ES-I3 (cell line): ENCODE results near the gene P4HA1.
A peak's percentile ranks its signal among the peaks of the same experiment; 100 is the strongest.
"Not testable (repeated sequence)": the region's sequence is repeated elsewhere in the genome, so short reads cannot be mapped to it uniquely, and the experiment has no call there.

Experiments used
- H3K36me3 ChIP-seq: 2 replicates; pipeline ENCODE4 v1.6.1; 2013; ENCODE audit warnings: mild to moderate bottlenecking, low read length, control low read depth, moderate library complexity; ENCODE audit not compliant: insufficient read depth
- H3K4me1 ChIP-seq: 2 replicates; pipeline ENCODE4 v1.6.1; 2013; ENCODE audit warnings: mild to moderate bottlenecking, control low read depth, low read length; ENCODE audit not compliant: insufficient read depth
- H3K9ac ChIP-seq: 2 replicates; pipeline ENCODE4 v1.6.1; 2013; ENCODE audit warnings: low read depth, mild to moderate bottlenecking, low read length, moderate library complexity
- H3K9me3 ChIP-seq: 2 replicates; pipeline ENCODE4 v1.6.1; 2013; ENCODE audit warnings: mild to moderate bottlenecking, low read length, moderate library complexity; ENCODE audit not compliant: control insufficient read depth, insufficient read depth

The P4HA1 gene

GRCh38 chr10:73096449-73097304 lies at the start of gene P4HA1:
TSS of gene P4HA1 (minus strand) at chr10:73096866. CDS start at chr10:73074883, 21,983 bp downstream.
- H3K36me3 ChIP-seq: no peaks in the 10 kb centered on the region
- H3K9ac ChIP-seq: peak within 1 kb of the TSS; percentile 100
- no peaks in the 10 kb centered on the region for H3K9me3 ChIP-seq
- H3K4me1 ChIP-seq: peaks cover 9% of the 10 kb centered on the region; the same call in 1 of the 2 replicates

DNA sequence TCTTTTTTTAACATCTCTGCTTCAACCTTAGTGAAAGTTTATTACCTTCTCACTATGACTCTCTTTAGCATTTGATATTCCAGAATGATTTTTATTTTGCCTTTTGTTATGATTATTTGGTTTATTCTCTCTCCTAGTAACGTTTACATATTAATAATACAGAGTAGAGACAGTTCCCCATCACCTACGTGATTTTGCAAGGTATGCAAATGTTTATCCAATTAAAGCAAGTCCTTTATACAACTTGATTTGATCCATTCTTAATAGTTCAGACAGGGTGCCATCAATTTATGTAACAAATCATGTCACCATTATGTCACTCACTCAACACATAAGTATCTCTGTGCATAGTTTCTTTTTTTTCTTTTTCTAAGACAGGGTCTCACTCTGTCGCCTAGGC lies 44.9 kb upstream of the P4HA1 start:
- H3K9ac ChIP-seq: no peak overlapping the region
- no peaks in the 10 kb centered on the region for H3K9me3 ChIP-seq
- no peaks in the 10 kb centered on the region for H3K4me1 ChIP-seq
- peaks cover 4% of the 10 kb centered on the region; the same call in 1 of the 2 replicates for H3K36me3 ChIP-seq

- Histone ChIP-seq H3K9ac (no peak overlapping the region), H3K36me3 (peaks cover 11% of the 10 kb centered on the region; the same call in 1 of the 2 replicates), H3K9me3 (no peaks in the 10 kb centered on the region), H3K4me1 (no peaks in the 10 kb centered on the region)
Observed at GRCh38 chr10:73139251-73139650, 42.6 kb upstream of the P4HA1 start.

- H3K9ac ChIP-seq: no peak overlapping the region
- H3K9me3 ChIP-seq: no peaks in the 10 kb centered on the region
- peaks cover 17% of the 10 kb centered on the region for H3K36me3 ChIP-seq
- H3K4me1 ChIP-seq: no peaks in the 10 kb centered on the region
Observed at GRCh38 chr10:73136627-73137026, 40.0 kb upstream of the P4HA1 start.

- no peak overlapping the region for H3K9ac ChIP-seq
- H3K4me1 ChIP-seq: no peaks in the 10 kb centered on the region
- H3K36me3 ChIP-seq: peaks cover 17% of the 10 kb centered on the region
- no peaks in the 10 kb centered on the region for H3K9me3 ChIP-seq
Observed at GRCh38 chr10:73134727-73135126, 38.1 kb upstream of the P4HA1 start.

- Histone ChIP-seq H3K9ac (no peak overlapping the region), H3K9me3 (no peaks in the 10 kb centered on the region), H3K4me1 (no peaks in the 10 kb centered on the region), H3K36me3 (peaks cover 17% of the 10 kb centered on the region)
Observed at GRCh38 chr10:73131913-73132686, 35.4 kb upstream of the P4HA1 start.

DNA sequence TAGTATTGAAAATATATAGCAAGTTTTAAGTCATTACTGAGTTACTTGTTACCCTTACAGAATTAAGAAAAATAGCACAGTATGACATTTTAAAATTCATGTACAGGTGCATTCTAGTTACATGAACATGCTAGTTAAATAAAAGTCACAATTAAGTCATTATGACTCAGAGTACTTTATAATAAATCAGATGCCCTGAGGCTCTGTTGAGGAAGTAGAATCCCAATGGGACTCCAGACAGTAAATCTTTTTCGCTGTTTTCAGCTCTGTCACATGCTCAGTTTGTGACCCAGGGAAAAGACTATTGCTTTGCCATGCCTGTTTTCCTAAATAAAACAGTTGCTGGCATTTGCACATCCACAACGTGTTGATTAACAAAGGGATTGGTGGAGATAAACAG lies 34.6 kb upstream of the P4HA1 start:
- no peaks in the 10 kb centered on the region for H3K9me3 ChIP-seq
- no peak overlapping the region for H3K9ac ChIP-seq
- H3K36me3 ChIP-seq: peaks cover 15% of the 10 kb centered on the region
- no peaks in the 10 kb centered on the region for H3K4me1 ChIP-seq

DNA sequence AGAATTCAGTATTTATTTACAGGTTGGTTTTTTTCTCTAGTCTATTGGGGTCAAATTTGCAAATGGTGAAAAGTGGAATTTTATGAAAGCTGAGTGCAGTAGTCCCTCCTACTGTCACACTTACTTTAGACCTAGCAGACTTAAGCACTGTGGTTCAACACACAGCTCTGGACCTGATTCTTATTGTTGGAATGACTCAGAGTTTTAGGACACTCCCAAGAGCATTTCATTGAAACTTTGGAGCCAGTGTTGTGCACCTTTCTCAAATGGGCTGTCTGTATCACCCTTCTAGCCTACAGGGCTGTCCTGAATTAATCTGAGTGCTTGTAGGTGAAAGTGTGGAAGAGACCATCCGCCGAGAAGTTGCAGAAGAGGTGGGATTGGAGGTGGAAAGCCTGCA lies 29.7 kb upstream of the P4HA1 start:
- Histone ChIP-seq H3K4me1 (no peaks in the 10 kb centered on the region), H3K9ac (no peak overlapping the region), H3K36me3 (no peaks in the 10 kb centered on the region; the same call in 1 of the 2 replicates), H3K9me3 (no peaks in the 10 kb centered on the region)

GRCh38 chr10:73119952-73120351 lies 23.3 kb upstream of the P4HA1 start:
- Histone ChIP-seq H3K36me3 (no peaks in the 10 kb centered on the region), H3K9ac (no peak overlapping the region), H3K4me1 (peaks cover 7% of the 10 kb centered on the region; the same call in 1 of the 2 replicates), H3K9me3 (no peaks in the 10 kb centered on the region)

DNA sequence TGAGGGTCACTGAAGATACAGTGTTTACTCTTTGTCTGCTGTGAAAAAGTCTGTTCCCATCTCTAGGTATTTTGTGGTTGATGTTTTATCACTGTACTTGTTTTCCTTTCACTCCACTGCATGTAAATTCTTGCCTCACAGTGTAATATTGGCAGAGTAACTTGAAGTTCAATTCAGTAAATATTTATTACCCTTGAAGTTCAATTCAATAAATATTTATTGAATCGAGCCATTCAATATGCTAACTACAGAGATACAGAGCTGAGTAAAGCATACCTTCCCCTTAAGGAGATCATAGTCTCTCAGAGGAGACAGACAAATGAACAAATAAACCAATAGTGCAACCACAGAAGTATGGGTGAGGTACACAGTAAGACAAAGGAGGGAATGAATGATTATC lies 22.8 kb upstream of the P4HA1 start:
- Histone ChIP-seq H3K4me1 (peaks cover 7% of the 10 kb centered on the region; the same call in 1 of the 2 replicates), H3K9ac (no peak overlapping the region), H3K9me3 (no peaks in the 10 kb centered on the region), H3K36me3 (no peaks in the 10 kb centered on the region)

GRCh38 chr10:73117976-73118743 lies 21.5 kb upstream of the P4HA1 start:
- no peaks in the 10 kb centered on the region for H3K9me3 ChIP-seq
- H3K4me1 ChIP-seq: peaks cover 7% of the 10 kb centered on the region; the same call in 1 of the 2 replicates
- no peaks in the 10 kb centered on the region for H3K36me3 ChIP-seq
- no peak overlapping the region for H3K9ac ChIP-seq

DNA sequence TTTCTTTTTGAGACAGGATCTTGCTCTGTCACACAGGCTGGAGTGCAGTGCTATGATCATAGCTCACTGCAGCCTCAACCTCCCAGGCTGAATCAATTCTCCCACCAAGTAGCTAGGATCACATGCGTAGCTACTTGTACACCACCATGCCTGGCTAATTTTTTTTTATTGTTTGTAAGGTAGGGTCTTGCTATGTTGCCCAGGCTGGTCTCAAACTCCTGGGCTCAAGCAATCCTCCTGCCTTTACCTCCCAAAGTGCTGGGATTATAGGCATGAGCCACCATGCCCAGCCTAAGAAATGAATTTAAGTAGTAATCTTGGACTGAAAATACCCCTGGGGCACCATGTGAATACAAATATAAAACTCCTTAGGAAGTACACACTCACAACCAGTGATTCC lies 19.4 kb upstream of the P4HA1 start:
- no peak overlapping the region for H3K9ac ChIP-seq
- H3K9me3 ChIP-seq: no peaks in the 10 kb centered on the region
- no peaks in the 10 kb centered on the region for H3K36me3 ChIP-seq
- H3K4me1 ChIP-seq: peaks cover 10% of the 10 kb centered on the region; the same call in 1 of the 2 replicates

GRCh38 chr10:73113551-73113950 lies 16.9 kb upstream of the P4HA1 start:
- H3K9ac ChIP-seq: no peak overlapping the region
- H3K4me1 ChIP-seq: peaks cover 10% of the 10 kb centered on the region; the same call in 1 of the 2 replicates
- no peaks in the 10 kb centered on the region for H3K9me3 ChIP-seq
- H3K36me3 ChIP-seq: no peaks in the 10 kb centered on the region

DNA sequence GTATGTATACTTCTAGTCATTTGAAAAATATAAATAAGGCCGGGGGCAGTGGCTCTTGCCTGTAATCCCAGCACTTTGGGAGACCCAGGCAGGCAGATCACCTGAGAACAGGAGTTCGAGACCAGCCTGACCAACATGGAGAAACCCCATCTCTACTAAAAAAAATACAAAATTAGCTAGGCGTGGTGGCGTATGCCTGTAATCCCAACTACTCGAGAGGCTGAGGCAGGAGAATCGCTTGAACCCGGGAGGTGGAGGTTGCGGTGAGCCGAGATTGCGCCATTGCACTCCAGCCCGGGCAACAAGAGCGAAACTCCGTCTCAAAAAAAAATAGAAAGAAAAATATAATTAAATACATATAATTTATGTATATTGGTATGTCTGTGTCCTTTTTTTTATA lies 15.4 kb upstream of the P4HA1 start:
- not testable (repeated sequence) for H3K36me3 ChIP-seq, H3K4me1 ChIP-seq, H3K9me3 ChIP-seq, H3K9ac ChIP-seq
